OCI-LY1 (cell line): Measurements from ENCODE around the gene KRTDAP.

Experiments
- CTCF ChIP-seq: fragments of 200-600 bp; sonication (generic), shearing (Covaris generic); IDR thresholded peaks from 2 replicates; pipeline ENCODE4 v1.5.1; 2017; ENCODE audit warnings: mild to moderate bottlenecking, antibody characterized with exemption, low read length, moderate library complexity, mixed read lengths
- EZH2 ChIP-seq: fragments of 200-600 bp; sonication (generic), shearing (Covaris generic); IDR thresholded peaks from 2 replicates; pipeline ENCODE4 v1.8.0; 2017; ENCODE audit warnings: borderline replicate concordance, mixed run types, mild to moderate bottlenecking, antibody characterized with exemption, low read length, moderate library complexity, mixed read lengths

GRCh38 chr19:35517342-35517741 lies 27.1 kb upstream of the KRTDAP start:
- no peak for TF ChIP-seq CTCF
- no peak for TF ChIP-seq EZH2
